ENCODE results near the gene RAPGEF1. TPM values are rescaled to one million over a fixed set of nuclear protein-coding genes. Genes with fewer than 3 reads are reported as not detected.

Gene RAPGEF1, protein sequence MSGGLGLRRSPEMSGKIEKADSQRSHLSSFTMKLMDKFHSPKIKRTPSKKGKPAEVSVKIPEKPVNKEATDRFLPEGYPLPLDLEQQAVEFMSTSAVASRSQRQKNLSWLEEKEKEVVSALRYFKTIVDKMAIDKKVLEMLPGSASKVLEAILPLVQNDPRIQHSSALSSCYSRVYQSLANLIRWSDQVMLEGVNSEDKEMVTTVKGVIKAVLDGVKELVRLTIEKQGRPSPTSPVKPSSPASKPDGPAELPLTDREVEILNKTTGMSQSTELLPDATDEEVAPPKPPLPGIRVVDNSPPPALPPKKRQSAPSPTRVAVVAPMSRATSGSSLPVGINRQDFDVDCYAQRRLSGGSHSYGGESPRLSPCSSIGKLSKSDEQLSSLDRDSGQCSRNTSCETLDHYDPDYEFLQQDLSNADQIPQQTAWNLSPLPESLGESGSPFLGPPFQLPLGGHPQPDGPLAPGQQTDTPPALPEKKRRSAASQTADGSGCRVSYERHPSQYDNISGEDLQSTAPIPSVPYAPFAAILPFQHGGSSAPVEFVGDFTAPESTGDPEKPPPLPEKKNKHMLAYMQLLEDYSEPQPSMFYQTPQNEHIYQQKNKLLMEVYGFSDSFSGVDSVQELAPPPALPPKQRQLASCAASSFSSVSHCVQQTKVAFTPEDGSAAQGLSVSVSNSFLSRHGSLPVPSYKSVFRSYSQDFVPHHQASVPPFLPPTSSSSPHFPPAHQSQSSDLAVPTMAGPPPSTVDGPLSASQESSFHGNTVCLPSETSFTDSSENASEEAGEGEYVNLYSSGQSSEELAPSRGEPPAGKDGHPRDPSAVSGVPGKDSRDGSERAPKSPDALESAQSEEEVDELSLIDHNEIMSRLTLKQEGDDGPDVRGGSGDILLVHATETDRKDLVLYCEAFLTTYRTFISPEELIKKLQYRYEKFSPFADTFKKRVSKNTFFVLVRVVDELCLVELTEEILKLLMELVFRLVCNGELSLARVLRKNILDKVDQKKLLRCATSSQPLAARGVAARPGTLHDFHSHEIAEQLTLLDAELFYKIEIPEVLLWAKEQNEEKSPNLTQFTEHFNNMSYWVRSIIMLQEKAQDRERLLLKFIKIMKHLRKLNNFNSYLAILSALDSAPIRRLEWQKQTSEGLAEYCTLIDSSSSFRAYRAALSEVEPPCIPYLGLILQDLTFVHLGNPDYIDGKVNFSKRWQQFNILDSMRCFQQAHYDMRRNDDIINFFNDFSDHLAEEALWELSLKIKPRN (N-terminal part only)
- 26.2 and 27.5 TPM in 2 replicates for total RNA-seq
- polyA plus RNA-seq = 24.8 and 29.7 TPM in 2 replicates

DNA sequence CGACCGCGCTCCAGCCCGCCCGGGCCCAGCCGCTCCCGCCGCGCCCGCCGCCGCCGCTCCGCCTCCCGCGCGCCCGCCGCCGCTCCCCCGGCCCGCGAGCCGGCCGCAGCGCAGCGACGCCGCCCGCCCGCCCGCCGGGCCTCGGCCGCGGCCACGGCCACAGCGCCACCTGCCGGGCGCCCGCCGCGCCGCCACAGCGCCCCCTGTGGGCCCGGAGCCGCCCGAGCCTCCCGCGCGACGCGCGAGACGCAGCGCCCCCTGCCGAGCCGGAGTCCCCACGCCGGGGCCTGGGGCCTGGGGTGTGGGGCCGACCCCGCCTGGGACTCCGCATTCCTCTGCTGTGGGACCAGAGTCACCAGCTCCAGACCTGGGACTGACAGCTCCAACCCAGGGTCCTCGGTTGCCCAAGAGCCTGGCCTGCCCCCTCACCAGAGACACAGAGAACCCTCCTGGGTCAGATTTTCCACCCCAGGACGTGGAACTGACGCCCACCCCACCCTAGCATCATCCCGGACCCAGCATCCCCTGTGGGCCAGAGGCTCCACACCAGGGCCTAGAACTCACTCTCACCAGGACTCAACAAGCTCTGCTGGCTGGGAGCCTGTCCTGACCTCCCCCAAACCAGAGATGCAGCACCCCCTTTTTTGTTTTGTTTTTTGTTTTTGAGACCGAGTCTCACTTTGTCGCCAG, at the start of gene RAPGEF1:
Gene RAPGEF1, minus strand, starts transcription at position 118 of the 690 bp plus-strand sequence. CDS start 246 bp downstream, outside the sequence.
- peak within 1 kb of the TSS; percentile 82 for H3K4me3 ChIP-seq
- H3K4me2 ChIP-seq = peak within 1 kb of the TSS; percentile 98
- H3K27me3 ChIP-seq = no peaks in the 10 kb centered on the region
- peak; percentile 84 for DNase-seq (ENCODE audit: low spot score)
- H2AFZ ChIP-seq = peak within 1 kb of the TSS; percentile 53
- H3K4me1 ChIP-seq (ENCODE audit: insufficient read depth) = peaks cover 32% of the 10 kb centered on the region
- no peaks in the 10 kb centered on the region for H3K9me2 ChIP-seq (replicated peaks; ENCODE audit: insufficient read depth)
- 26% methylated on average over 21 of the region's 69 CpGs for WGBS (ENCODE audit: low lambda C conversion rate, missing lambda C conversion rate)
- peaks cover 27% of the 10 kb centered on the region for H4K20me1 ChIP-seq (ENCODE audit: insufficient read depth, poor library complexity, severe bottlenecking)
- TF ChIP-seq EZH2 (IDR thresholded peaks at IDR 0.05; ENCODE audit: borderline replicate concordance) = no peak
- TF ChIP-seq, protein P1, sequence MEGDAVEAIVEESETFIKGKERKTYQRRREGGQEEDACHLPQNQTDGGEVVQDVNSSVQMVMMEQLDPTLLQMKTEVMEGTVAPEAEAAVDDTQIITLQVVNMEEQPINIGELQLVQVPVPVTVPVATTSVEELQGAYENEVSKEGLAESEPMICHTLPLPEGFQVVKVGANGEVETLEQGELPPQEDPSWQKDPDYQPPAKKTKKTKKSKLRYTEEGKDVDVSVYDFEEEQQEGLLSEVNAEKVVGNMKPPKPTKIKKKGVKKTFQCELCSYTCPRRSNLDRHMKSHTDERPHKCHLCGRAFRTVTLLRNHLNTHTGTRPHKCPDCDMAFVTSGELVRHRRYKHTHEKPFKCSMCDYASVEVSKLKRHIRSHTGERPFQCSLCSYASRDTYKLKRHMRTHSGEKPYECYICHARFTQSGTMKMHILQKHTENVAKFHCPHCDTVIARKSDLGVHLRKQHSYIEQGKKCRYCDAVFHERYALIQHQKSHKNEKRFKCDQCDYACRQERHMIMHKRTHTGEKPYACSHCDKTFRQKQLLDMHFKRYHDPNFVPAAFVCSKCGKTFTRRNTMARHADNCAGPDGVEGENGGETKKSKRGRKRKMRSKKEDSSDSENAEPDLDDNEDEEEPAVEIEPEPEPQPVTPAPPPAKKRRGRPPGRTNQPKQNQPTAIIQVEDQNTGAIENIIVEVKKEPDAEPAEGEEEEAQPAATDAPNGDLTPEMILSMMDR (IDR thresholded peaks at IDR 0.05; ENCODE audit: poor library complexity) = peak; percentile 84
- H3K27ac ChIP-seq = peak within 1 kb of the TSS; percentile 94
- peaks cover 39% of the 10 kb centered on the region for H3K79me2 ChIP-seq
- H3K9me3 ChIP-seq (ENCODE audit: low read depth) = no peaks in the 10 kb centered on the region
- H3K36me3 ChIP-seq (replicated peaks; ENCODE audit: insufficient read depth, low read depth) = no peaks in the 10 kb centered on the region

DNA sequence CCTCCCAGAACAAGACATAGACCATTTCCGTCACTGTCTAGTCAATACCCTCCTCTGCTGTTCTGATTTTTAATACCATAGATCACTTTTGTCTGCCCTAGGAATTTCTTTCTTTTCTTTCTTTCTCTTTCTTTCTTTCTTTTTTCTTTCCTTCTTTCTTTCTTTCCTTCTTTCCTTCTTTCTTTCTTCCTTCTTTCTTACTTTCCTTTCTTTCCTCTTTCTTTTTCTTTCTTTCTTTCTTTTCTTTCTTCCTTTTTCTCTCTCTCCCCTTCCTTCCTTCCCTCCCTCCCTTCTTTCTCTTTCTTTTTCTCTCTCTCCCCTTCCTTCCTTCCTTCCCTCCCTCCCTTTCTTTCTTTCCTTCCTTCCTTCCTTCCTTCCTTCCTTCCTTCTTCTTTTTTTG, 49.0 kb upstream of the RAPGEF1 start:
- no peaks in the 10 kb centered on the region for H3K36me3 ChIP-seq (replicated peaks; ENCODE audit: insufficient read depth, low read depth)
- no peak overlapping the region for H3K4me2 ChIP-seq
- H3K79me2 ChIP-seq = no peaks in the 10 kb centered on the region
- TF ChIP-seq EZH2 (IDR thresholded peaks at IDR 0.05; ENCODE audit: borderline replicate concordance) = no peak
- TF ChIP-seq, protein P1 (IDR thresholded peaks at IDR 0.05; ENCODE audit: poor library complexity) = no peak
- TF ChIP-seq EZH2phosphoT487 (IDR thresholded peaks at IDR 0.05; ENCODE audit: low read depth, severe bottlenecking, unreplicated experiment) = no peak
- no peak overlapping the region for H2AFZ ChIP-seq
- no peaks in the 10 kb centered on the region for H4K20me1 ChIP-seq (ENCODE audit: insufficient read depth, poor library complexity, severe bottlenecking)
- DNase-seq (ENCODE audit: low spot score) = no peak
- H3K9me3 ChIP-seq (ENCODE audit: low read depth) = no peaks in the 10 kb centered on the region
- WGBS (ENCODE audit: low lambda C conversion rate, missing lambda C conversion rate) = 84% methylated on average over 1 of the region's 1 CpG
- no peaks in the 10 kb centered on the region for H3K9me2 ChIP-seq (replicated peaks; ENCODE audit: insufficient read depth)
- peaks cover 7% of the 10 kb centered on the region for H3K27me3 ChIP-seq
- H3K4me3 ChIP-seq = no peak overlapping the region
- H3K27ac ChIP-seq = no peak overlapping the region
- no peaks in the 10 kb centered on the region for H3K4me1 ChIP-seq (ENCODE audit: insufficient read depth)

DNA sequence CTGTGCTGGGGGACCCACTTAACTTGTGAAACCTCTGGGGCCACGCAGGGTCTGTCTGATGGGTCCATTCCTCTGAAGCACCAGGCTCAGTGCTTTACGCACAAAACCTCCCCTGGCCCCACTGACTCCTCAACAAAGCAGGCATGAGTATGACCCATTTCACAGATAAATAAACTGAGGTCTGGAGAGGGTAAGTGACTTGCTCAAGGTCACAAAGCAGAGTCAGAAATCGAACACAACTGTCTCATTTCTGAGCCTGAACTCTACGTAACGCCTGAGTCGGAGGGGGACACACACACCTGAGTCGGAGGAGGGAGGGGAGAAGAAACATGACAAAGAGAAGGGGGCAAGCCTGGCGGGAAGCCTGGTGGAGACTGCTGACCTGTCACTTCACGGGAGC, 48.0 kb upstream of the RAPGEF1 start:
- Histone ChIP-seq H3K4me2 (no peak overlapping the region), H2AFZ (no peak overlapping the region), H3K27ac (no peak overlapping the region), H3K9me2 (replicated peaks; ENCODE audit: insufficient read depth) (no peaks in the 10 kb centered on the region), H3K4me3 (no peak overlapping the region), H3K79me2 (no peaks in the 10 kb centered on the region), H3K27me3 (peaks cover 9% of the 10 kb centered on the region), H4K20me1 (ENCODE audit: insufficient read depth, poor library complexity, severe bottlenecking) (no peaks in the 10 kb centered on the region), H3K9me3 (ENCODE audit: low read depth) (no peaks in the 10 kb centered on the region), H3K4me1 (ENCODE audit: insufficient read depth) (no peaks in the 10 kb centered on the region), H3K36me3 (replicated peaks; ENCODE audit: insufficient read depth, low read depth) (no peaks in the 10 kb centered on the region)
- no peak for DNase-seq (ENCODE audit: low spot score)
- no peak for TF ChIP-seq EZH2phosphoT487 (IDR thresholded peaks at IDR 0.05; ENCODE audit: low read depth, severe bottlenecking, unreplicated experiment)
- 81% methylated on average over 9 of the region's 9 CpGs for WGBS (ENCODE audit: low lambda C conversion rate, missing lambda C conversion rate)

Measured in hepatocyte (in vitro differentiated cells).